WI38 (cell line): ENCODE data around the gene TMC1.
A peak's percentile ranks its signal among the peaks of the same experiment; 100 is the strongest.

Experiments
- H3K4me3 ChIP-seq: 2 replicates; pipeline ENCODE4 v1.5.1; 2011; ENCODE audit warnings: low read depth, mild to moderate bottlenecking, control low read depth, low read length
- TF ChIP-seq, protein P1 (sequence below): IDR thresholded peaks from 2 replicates; pipeline ENCODE4 v1.5.1; 2012; ENCODE audit warnings: low read depth, mild to moderate bottlenecking, control low read depth, low read length

The TMC1 gene

DNA sequence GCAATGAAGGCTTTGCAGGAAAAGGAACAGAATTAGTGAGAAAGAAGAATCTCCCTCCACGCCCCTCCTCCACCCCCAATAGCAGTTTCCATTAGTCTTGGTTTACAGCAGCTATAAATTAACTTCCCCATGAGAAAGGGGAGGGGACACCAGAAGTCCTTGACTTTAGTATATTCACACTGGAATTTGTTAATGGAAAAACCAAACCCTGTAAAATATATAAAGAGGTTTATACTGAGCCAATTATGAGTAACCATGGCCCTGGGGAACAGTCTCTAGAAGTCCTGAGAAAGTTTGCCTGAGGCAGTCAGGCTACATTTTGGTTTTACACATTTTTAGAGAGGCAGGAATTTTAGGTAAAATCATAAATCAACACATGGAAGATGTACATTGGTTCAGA lies 342.9 kb downstream of the TMC1 start:
- TF ChIP-seq, protein P1, sequence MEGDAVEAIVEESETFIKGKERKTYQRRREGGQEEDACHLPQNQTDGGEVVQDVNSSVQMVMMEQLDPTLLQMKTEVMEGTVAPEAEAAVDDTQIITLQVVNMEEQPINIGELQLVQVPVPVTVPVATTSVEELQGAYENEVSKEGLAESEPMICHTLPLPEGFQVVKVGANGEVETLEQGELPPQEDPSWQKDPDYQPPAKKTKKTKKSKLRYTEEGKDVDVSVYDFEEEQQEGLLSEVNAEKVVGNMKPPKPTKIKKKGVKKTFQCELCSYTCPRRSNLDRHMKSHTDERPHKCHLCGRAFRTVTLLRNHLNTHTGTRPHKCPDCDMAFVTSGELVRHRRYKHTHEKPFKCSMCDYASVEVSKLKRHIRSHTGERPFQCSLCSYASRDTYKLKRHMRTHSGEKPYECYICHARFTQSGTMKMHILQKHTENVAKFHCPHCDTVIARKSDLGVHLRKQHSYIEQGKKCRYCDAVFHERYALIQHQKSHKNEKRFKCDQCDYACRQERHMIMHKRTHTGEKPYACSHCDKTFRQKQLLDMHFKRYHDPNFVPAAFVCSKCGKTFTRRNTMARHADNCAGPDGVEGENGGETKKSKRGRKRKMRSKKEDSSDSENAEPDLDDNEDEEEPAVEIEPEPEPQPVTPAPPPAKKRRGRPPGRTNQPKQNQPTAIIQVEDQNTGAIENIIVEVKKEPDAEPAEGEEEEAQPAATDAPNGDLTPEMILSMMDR = no peak
- H3K4me3 ChIP-seq = no peak overlapping the region

DNA sequence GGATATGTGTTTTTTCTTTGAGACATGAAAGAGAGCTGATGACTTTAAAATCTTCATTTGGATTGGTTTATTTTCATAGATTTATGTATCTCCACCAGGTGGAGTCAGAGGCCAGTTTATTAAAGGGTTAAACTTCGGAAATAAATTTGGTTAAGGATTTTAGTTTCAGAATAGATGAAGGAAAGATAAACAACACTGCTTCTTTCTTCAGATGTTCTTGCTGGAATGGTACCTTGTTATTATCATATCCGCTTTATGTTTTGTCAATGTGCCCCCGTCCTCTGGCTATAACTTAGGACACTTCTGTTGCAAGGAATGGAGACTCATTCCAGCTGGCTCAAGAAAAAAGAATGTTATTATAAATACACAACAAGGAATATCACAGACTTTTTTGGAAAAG lies 350.3 kb downstream of the TMC1 start:
- no peak overlapping the region for H3K4me3 ChIP-seq
- TF ChIP-seq, protein P1 = peak; percentile 9; the same call in 1 of the 2 replicates

DNA sequence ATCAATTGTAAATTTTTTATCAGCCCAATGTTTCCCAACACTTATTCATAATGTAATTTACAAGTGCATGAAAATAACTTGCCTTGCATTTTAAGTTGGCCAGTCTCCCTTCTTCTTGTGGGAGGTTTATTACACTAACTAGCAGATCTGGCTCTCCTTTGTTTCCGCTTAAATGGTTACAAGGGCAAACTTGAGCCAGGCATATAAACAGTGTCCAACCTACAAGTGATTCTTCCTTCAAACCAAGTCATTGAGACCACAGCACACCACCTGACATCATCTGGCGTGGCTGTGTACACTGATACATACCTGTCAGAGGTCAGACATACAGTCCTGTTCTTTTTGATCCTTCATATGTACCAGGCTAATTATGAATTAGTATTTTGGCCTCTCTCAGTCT lies 351.3 kb downstream of the TMC1 start:
- H3K4me3 ChIP-seq = no peak overlapping the region
- TF ChIP-seq, protein P1 = no peak

DNA sequence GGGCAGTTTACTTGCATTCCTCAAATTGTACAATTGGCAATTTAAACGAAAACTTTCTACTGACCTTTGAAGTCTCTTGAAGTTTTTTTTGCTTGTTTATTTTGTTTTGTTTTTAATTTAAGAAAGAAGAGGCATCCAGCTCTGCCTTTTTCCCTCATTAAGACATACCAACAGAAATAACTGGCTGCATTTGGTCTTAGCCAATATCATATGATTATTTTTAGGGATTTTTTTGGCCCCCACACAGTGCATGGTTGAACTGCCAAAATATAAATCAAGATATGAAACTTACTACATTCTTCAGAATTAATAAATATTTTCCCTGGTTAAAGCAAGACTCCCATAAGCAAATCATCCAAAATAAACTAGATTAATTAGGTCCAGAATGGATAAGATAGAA lies 352.0 kb downstream of the TMC1 start:
- TF ChIP-seq, protein P1 = no peak

DNA sequence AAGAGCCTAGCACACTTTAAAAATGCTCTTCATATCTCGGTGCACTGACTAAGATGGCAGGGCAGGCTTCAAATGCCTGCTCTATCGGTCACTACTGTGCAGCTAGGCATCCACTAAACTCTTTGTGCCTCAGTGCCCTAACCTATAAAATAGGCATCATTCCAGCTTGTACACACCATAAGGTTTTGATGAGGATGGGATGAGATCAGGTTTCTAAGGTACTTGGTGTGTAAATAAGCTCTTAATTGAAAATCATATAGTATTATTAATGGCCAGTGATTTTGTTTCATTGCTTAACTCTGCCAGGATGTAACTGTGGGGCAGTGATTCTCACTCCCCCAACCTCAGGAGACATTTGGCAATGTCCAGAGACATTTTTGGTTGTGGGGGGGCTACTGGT lies 352.9 kb downstream of the TMC1 start:
- TF ChIP-seq, protein P1 = no peak
- no peak overlapping the region for H3K4me3 ChIP-seq

More for the DNA sequence above, 352.0 kb downstream of the TMC1 start:
- H3K4me3 ChIP-seq = no peak overlapping the region

DNA sequence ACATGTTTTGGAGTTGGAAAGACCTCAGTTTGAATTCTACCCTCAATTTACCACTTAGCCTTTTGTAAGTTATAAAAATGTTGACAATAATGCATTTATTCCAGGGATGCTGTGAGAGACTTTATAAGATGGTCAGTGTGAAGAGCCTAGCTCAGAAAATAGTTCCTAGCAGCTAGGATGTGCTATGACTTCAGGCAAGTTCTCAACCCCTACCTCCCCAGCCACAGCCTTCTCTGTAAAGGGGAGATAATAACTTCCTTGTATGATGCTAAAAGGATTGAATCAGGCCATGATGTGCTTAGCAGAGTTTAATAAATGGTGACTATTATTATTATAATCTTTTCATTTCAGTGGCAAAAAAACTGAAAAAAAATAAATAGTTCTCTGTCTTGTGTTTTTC lies 353.8 kb downstream of the TMC1 start:
- TF ChIP-seq, protein P1 = no peak
- no peak overlapping the region for H3K4me3 ChIP-seq

DNA sequence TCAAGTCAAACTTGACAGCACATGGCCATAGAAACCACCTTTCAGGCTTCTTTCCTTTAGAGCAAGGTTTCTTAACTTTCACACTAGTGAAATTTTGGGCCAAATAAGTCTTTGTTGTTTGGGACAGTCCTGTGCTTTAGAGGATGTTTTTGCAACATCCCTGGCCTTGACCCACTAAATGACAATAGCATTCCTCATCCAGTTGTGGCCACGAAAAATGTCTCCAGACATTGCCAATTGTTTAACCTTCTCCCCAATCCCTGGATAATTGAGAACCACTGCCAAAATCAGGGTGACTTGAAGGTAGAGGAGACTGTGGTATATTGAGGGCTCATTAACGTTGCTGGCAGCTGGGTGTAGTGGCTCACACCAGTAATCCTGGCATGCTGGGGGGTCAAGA lies 359.4 kb downstream of the TMC1 start:
- no peak overlapping the region for H3K4me3 ChIP-seq
- TF ChIP-seq, protein P1 = no peak
